H1 (cell line): ENCODE data around the gene NOX5. TPM values are rescaled to one million over a fixed set of nuclear protein-coding genes. Genes with fewer than 3 reads are reported as not detected.

Source experiments
- CTCF ChIA-PET: fragments of 300-600 bp; sonication (Branson Sonifier 250); formaldehyde crosslinking; loops from one replicate; lab custom pipeline; 2021; ENCODE audit not compliant: partially characterized antibody; lab: Charles Lee
- POLR2A ChIA-PET: fragments of 300-600 bp; sonication (Branson Sonifier 250); formaldehyde crosslinking; loops from one replicate; lab custom pipeline; 2021; ENCODE audit warnings: inconsistent platforms; ENCODE audit not compliant: partially characterized antibody; lab: Charles Lee
- DNase-seq, 2 experiments: peaks; one replicate each; pipeline versions ENCODE4 v3.0.0 to v3.0.0-alpha.2; 2010 to 2022; ENCODE audit warnings: low spot score in 2 of 2, low read depth in 1 of 2, mixed read lengths in 1 of 2
- FAIRE-seq: peaks from 2 replicates; lab custom pipeline; 2011; peaks lifted over from hg19 to GRCh38; lab: Jason Lieb, UNC
- H2AFZ ChIP-seq: 2 replicates; pipeline ENCODE4 v1.8.1; 2012; ENCODE audit warnings: low read length, inconsistent platforms
- H2AK5ac ChIP-seq: 2 replicates; pipeline ENCODE4 v1.6.1; 2013; ENCODE audit warnings: low read depth, low read length
- H2BK120ac ChIP-seq: replicated peaks from 2 replicates; pipeline ENCODE3; 2013; ENCODE audit warnings: low read depth, low read length, inconsistent platforms
- H2BK12ac ChIP-seq: 2 replicates; pipeline ENCODE4 v1.6.1; 2013; ENCODE audit warnings: low read depth, low read length
- H2BK15ac ChIP-seq: 2 replicates; pipeline ENCODE4 v1.6.1; 2013; ENCODE audit warnings: low read length
- H2BK20ac ChIP-seq: 2 replicates; pipeline ENCODE4 v1.6.1; 2013; ENCODE audit warnings: low read length
- H2BK5ac ChIP-seq: 2 replicates; pipeline ENCODE4 v1.6.1; 2013; ENCODE audit warnings: low read depth, low read length
- H3K14ac ChIP-seq: 2 replicates; pipeline ENCODE4 v1.6.1; 2013; ENCODE audit warnings: inconsistent platforms; ENCODE audit not compliant: insufficient read length
- H3K18ac ChIP-seq: 2 replicates; pipeline ENCODE4 v1.6.1; 2013; ENCODE audit warnings: low read length; ENCODE audit errors: extremely low read depth
- H3K23ac ChIP-seq: 2 replicates; pipeline ENCODE4 v1.6.1; 2013; ENCODE audit warnings: inconsistent platforms; ENCODE audit not compliant: insufficient read length
- H3K23me2 ChIP-seq: 2 replicates; pipeline ENCODE4 v1.6.1; 2013; ENCODE audit warnings: low read depth, low read length
- H3K27ac ChIP-seq: 2 replicates; pipeline ENCODE4 v1.6.1; 2011; ENCODE audit warnings: low read depth, low read length, inconsistent platforms
- H3K27me3 ChIP-seq, 4 experiments: replicated peaks in 1 of 4; 1 replicate in 1 of 4; 2 replicates in 3 of 4; pipeline versions ENCODE4 v1.6.1 to v1.8.1; 2011 to 2013; ENCODE audit warnings: low read length in 3 of 4, mild to moderate bottlenecking in 3 of 4, inconsistent platforms in 2 of 4, mixed read lengths in 2 of 4, moderate library complexity in 1 of 4; ENCODE audit not compliant: control insufficient read depth in 3 of 4, insufficient read depth in 3 of 4; ENCODE audit errors: extremely low read depth in 1 of 4
- H3K36me3 ChIP-seq, 4 experiments: 2 replicates each; pipeline versions ENCODE4 v1.6.1 to v1.8.1; 2011 to 2013; ENCODE audit warnings: mild to moderate bottlenecking in 4 of 4, low read length in 3 of 4, moderate library complexity in 2 of 4, control low read depth in 1 of 4, inconsistent platforms in 1 of 4; ENCODE audit not compliant: insufficient read depth in 4 of 4, control insufficient read depth in 2 of 4
- H3K4ac ChIP-seq: replicated peaks from 2 replicates; pipeline ENCODE3; 2013; ENCODE audit warnings: low read length, low read depth, mixed read lengths, inconsistent platforms; ENCODE audit not compliant: insufficient read length
- H3K4me1 ChIP-seq, 4 experiments: replicated peaks in 1 of 4; 1 replicate in 1 of 4; 2 replicates in 3 of 4; pipeline versions ENCODE4 v1.6.1 to v1.8.1; 2011 to 2013; ENCODE audit warnings: low read length in 3 of 4, inconsistent platforms in 2 of 4, mixed read lengths in 1 of 4; ENCODE audit not compliant: insufficient read depth in 4 of 4, control insufficient read depth in 3 of 4
- H3K4me2 ChIP-seq, 2 experiments: 2 replicates each; pipeline versions ENCODE4 v1.6.1 to v1.8.1; 2011 to 2013; ENCODE audit warnings: low read depth in 2 of 2, low read length in 2 of 2, control low read depth in 1 of 2, inconsistent platforms in 1 of 2, mild to moderate bottlenecking in 1 of 2; ENCODE audit not compliant: insufficient read depth in 1 of 2
- H3K4me3 ChIP-seq, 4 experiments: fragments of 200-600, 300-600 bp in 1 of 4; sonication (generic), shearing (Covaris generic), sonication (Bioruptor Twin) in 1 of 4; 2 replicates each; pipeline versions ENCODE4 v1.5.1 to v1.8.1; 2011 to 2016; ENCODE audit warnings: low read length in 4 of 4, low read depth in 3 of 4, control low read depth in 2 of 4, inconsistent platforms in 2 of 4, mild to moderate bottlenecking in 2 of 4, mixed read lengths in 1 of 4, moderate library complexity in 1 of 4; ENCODE audit not compliant: insufficient read depth in 2 of 4; ENCODE audit errors: extremely low read depth in 1 of 4
- H3K56ac ChIP-seq: replicated peaks from 2 replicates; pipeline ENCODE3; 2013; ENCODE audit warnings: low read depth, mild to moderate bottlenecking, mixed read lengths, low read length, inconsistent platforms; ENCODE audit not compliant: insufficient read length
- H3K79me1 ChIP-seq: 2 replicates; pipeline ENCODE4 v1.6.1; 2013; ENCODE audit warnings: low read depth, low read length, control low read depth
- H3K79me2 ChIP-seq, 2 experiments: 2 replicates each; pipeline versions ENCODE4 v1.6.1 to v1.8.1; 2012 to 2013; ENCODE audit warnings: low read length in 2 of 2, mild to moderate bottlenecking in 2 of 2, inconsistent platforms in 1 of 2; ENCODE audit not compliant: insufficient read depth in 2 of 2, control insufficient read depth in 1 of 2
- H3K9ac ChIP-seq, 4 experiments: replicated peaks in 1 of 4; 1 replicate in 1 of 4; 2 replicates in 3 of 4; pipeline versions ENCODE4 v1.6.1 to v1.8.1; 2011 to 2013; ENCODE audit warnings: low read depth in 3 of 4, low read length in 3 of 4, control low read depth in 2 of 4, mild to moderate bottlenecking in 2 of 4, moderate library complexity in 2 of 4, inconsistent platforms in 1 of 4; ENCODE audit errors: extremely low read depth in 1 of 4
- H3K9me3 ChIP-seq, 2 experiments: 2 replicates each; pipeline versions ENCODE4 v1.6.1 to v1.8.1; 2012 to 2013; ENCODE audit warnings: mild to moderate bottlenecking in 2 of 2, moderate library complexity in 2 of 2, control low read depth in 1 of 2, inconsistent platforms in 1 of 2, low read depth in 1 of 2, low read length in 1 of 2, mixed read lengths in 1 of 2; ENCODE audit not compliant: insufficient read depth in 2 of 2
- H4K20me1 ChIP-seq, 2 experiments: replicated peaks in 1 of 2; 2 replicates each; pipeline versions ENCODE3 to v1.8.1; 2011 to 2013; ENCODE audit warnings: inconsistent platforms in 2 of 2, low read length in 2 of 2, mild to moderate bottlenecking in 1 of 2; ENCODE audit not compliant: insufficient read depth in 2 of 2, control insufficient read depth in 1 of 2
- H4K5ac ChIP-seq: 2 replicates; pipeline ENCODE4 v1.6.1; 2013; ENCODE audit warnings: low read length, low read depth, mixed read lengths, inconsistent platforms; ENCODE audit not compliant: insufficient read length
- H4K8ac ChIP-seq: 2 replicates; pipeline ENCODE4 v1.8.0; 2013; ENCODE audit warnings: mild to moderate bottlenecking, moderate library complexity, low read length, inconsistent platforms; ENCODE audit not compliant: insufficient read depth; ENCODE audit errors: extremely low read depth
- H4K91ac ChIP-seq: replicated peaks from 2 replicates; pipeline ENCODE3; 2013; ENCODE audit warnings: low read length, mixed read lengths, inconsistent platforms; ENCODE audit not compliant: insufficient read length
- SUZ12 ChIP-seq: fragments of 200-600 bp; sonication (generic); IDR thresholded peaks from 2 replicates; pipeline ENCODE4 v1.6.1; 2012; ENCODE audit warnings: mild to moderate bottlenecking, inconsistent platforms, low read length, moderate library complexity, mixed read lengths
- WGBS, 2 experiments: shearing (Covaris generic) in 1 of 2; methylation state at CpG; one replicate each; pipeline versions ENCODE4 v1.1.6 to v1.1.7; 2013 to 2015; ENCODE audit warnings: low lambda C conversion rate in 2 of 2, mixed read lengths in 2 of 2, inconsistent platforms in 1 of 2, low coverage in 1 of 2, missing lambda C conversion rate in 1 of 2; ENCODE audit not compliant: insufficient replicate concordance in 2 of 2, insufficient coverage in 1 of 2, insufficient read length in 1 of 2; ENCODE audit errors: extremely low coverage in 1 of 2, missing lambda C conversion rate in 1 of 2; 5-methylcytosine and 5-hydroxymethylcytosine counted together
- polyA plus RNA-seq, 7 experiments: library from polyadenylated mRNA; depleted of rRNA in 3 of 7; stranded (reverse) in 5 of 7; unstranded in 2 of 7; fragments of >200 nt in 5 of 7; fragments of 200-250 nt in 2 of 7; gene quantifications; 1 replicate in 5 of 7; 2 replicates in 1 of 7; 4 replicates in 1 of 7; pipeline versions ENCODE4 v1.2.1 to v1.2.3, GENCODE V29; 2011 to 2013; ENCODE audit warnings: missing spikeins in 2 of 7, mixed read lengths in 2 of 7
- total RNA-seq: library from RNA; stranded (reverse); fragmentation: NEBNext Ultra II Directional; extraction: Animal tissue kit (Norgen Biotek cat#: 25700); gene quantifications from 2 replicates; pipeline ENCODE4 v1.2.1, GENCODE V29; 2021

Gene NOX5
- total and polyA plus RNA-seq, 2 of the 8 experiments (the other 6 are each of a cell fraction or from before 2014, with no cell fraction given), result under 0.01 TPM; not detected in 1

- POLR2A ChIA-PET, result no interaction called here
Observed at GRCh38 chr15:69015591-69015990, 1.1 kb downstream of the NOX5 start.

More at GRCh38 chr15:69015591-69015990, 1.1 kb downstream of the NOX5 start:
- Histone ChIP-seq H3K4me2 (no peak overlapping the region), H2BK15ac (no peak overlapping the region), H3K36me3 (no peaks in the 10 kb centered on the region), H3K56ac (no peak overlapping the region), H3K4ac (no peak overlapping the region), H2BK12ac (no peak overlapping the region), H3K23me2 (no peaks in the 10 kb centered on the region), H4K91ac (no peak overlapping the region), H3K23ac (no peak overlapping the region), H3K27me3 (no peaks in the 10 kb centered on the region; a peak in 1 of 7 replicates), H2BK120ac (no peak overlapping the region), H3K14ac (no peak overlapping the region), H3K4me1 (0 out of 7 replicates have a peak, but pooled peaks cover 0 to 3% (median 0%) of the 10 kb centered on the region in 4 experiments), H4K20me1 (no peaks in the 10 kb centered on the region), H3K18ac (no peak overlapping the region), H3K27ac (no peak overlapping the region), H2BK20ac (no peak overlapping the region), H2BK5ac (no peak overlapping the region), H3K79me1 (no peaks in the 10 kb centered on the region), H3K4me3 (no peak overlapping the region), H4K8ac (no peak overlapping the region), H2AK5ac (no peak overlapping the region), H2AFZ (no peak overlapping the region), H3K9ac (no peak overlapping the region), H4K5ac (no peak overlapping the region), H3K79me2 (no peaks in the 10 kb centered on the region), H3K9me3 (no peaks in the 10 kb centered on the region)
- CTCF ChIA-PET, result interaction anchor here (0.6 to 2.3 kb wide), 5 partner anchors 12 to 44 kb away, joined by 3 to 14 read pairs (median 3); no protein-coding TSS in a partner anchor
- no peak for DNase-seq
- TF ChIP-seq SUZ12, result no peak
- FAIRE-seq, result no peak
- 94% methylated on average over 7 of the region's 7 CpGs; no CpG with 5 or more reads in 1 of the 2 experiments for WGBS, 2 experiments
